Aorta (tissue), 5 donors: ENCODE data around the gene GPATCH3. TPM values are rescaled to one million over a fixed set of nuclear protein-coding genes. Genes with fewer than 3 reads are reported as not detected.

Experiments used
- ATAC-seq: fragments of 200-7000 bp; cut with Tn5 transposase; one replicate; pipeline ENCODE4 v1.9.1; 2022; ENCODE audit warnings: moderate library complexity; ENCODE audit not compliant: low FRiP score
- DNase-seq, 2 donors: peaks; one replicate each; pipeline ENCODE4 v3.0.0-alpha.2; 2020
- H3K27ac ChIP-seq, 2 donors: one replicate each; pipeline ENCODE4 v1.5.1; 2013; ENCODE audit warnings: low read length in 2 of 2, mild to moderate bottlenecking in 2 of 2, moderate library complexity in 2 of 2, control low read depth in 1 of 2, inconsistent platforms in 1 of 2, low read depth in 1 of 2
- H3K27me3 ChIP-seq, 2 donors: one replicate each; pipeline ENCODE4 v1.6.1; 2013; ENCODE audit warnings: control low read depth in 1 of 2, low read length in 1 of 2, mild to moderate bottlenecking in 1 of 2, moderate library complexity in 1 of 2; ENCODE audit not compliant: insufficient read depth in 2 of 2, control insufficient read depth in 1 of 2
- H3K36me3 ChIP-seq, 2 donors: one replicate each; pipeline ENCODE4 v1.6.1; 2013; ENCODE audit warnings: control low read depth in 1 of 2, low read length in 1 of 2, mild to moderate bottlenecking in 1 of 2; ENCODE audit not compliant: insufficient read depth in 2 of 2, control insufficient read depth in 1 of 2
- H3K4me1 ChIP-seq, 2 donors: one replicate each; pipeline ENCODE4 v1.6.1; 2013; ENCODE audit warnings: low read length in 2 of 2, control low read depth in 1 of 2, mild to moderate bottlenecking in 1 of 2, moderate library complexity in 1 of 2; ENCODE audit not compliant: insufficient read depth in 2 of 2, control insufficient read depth in 1 of 2
- H3K4me3 ChIP-seq, 2 donors: one replicate each; pipeline ENCODE4 v1.5.1; 2013; ENCODE audit warnings: low read length in 2 of 2, control low read depth in 1 of 2, mild to moderate bottlenecking in 1 of 2
- H3K9me3 ChIP-seq: one replicate; pipeline ENCODE4 v1.6.1; 2013; ENCODE audit warnings: mild to moderate bottlenecking, low read length; ENCODE audit not compliant: control insufficient read depth
- WGBS, 2 donors: extraction: QIAGEN DNeasy Blood & Tissue Kit; methylation state at CpG; one replicate each; pipeline ENCODE4 v1.1.7; 2013; 5-methylcytosine and 5-hydroxymethylcytosine counted together
- intact Hi-C, 2 donors: fragments of 100-400 bp; cut with DNase I; formaldehyde crosslinking; loops; one replicate each; pipeline versions ENCODE4 v1.14.2 to v1.15.0; 2022
- polyA plus RNA-seq, 2 donors: library from polyadenylated mRNA; stranded (reverse); fragments of 200-250 nt; gene quantifications; one replicate each; pipeline ENCODE4 v1.2.3, GENCODE V29; 2013
- total RNA-seq, 2 donors: library from RNA; stranded (reverse); fragmentation: NEBNext Ultra II Directional; extraction: Animal tissue kit (Norgen Biotek cat#: 25700); gene quantifications; one replicate each; pipeline ENCODE4 v1.2.1, GENCODE V29; 2021
- donor health status: healthy with polysubstance abuse.
- donor health status: Bipolar disorder and iron deficiency.
- donor health status: DM: no; HTN: no; CAD: no.
- donor health status: DM: no; HTN: no; CAD: no.
- donor health status: DM: yes; HTN: yes; CAD: no.

GPATCH3 gene
- total and polyA plus RNA-seq, 4 donors = 7.5 to 16.4 (median 11.2) TPM

- Histone ChIP-seq H3K27ac (peak overlapping the region in 1 of 2 donors; percentile 15), H3K9me3 (no peaks in the 10 kb centered on the region), H3K4me1 (peaks cover 0 to 5% of the 10 kb centered on the region in 2 donors), H3K27me3 (no peaks in the 10 kb centered on the region), H3K4me3 (peak overlapping the region in 1 of 2 donors; percentile 21), H3K36me3 (no peaks in the 10 kb centered on the region)
- WGBS, 2 donors = 9 to 10% methylated on average over 7 of the region's 7 CpGs
- ATAC-seq (peak; percentile 67), DNase-seq (no peak)
- intact Hi-C loops = no loop called here
Observed at GRCh38 chr1:26921126-26921539, 20.9 kb upstream of the GPATCH3 start.

GRCh38 chr1:26915204-26915842 is 15.1 kb upstream of the GPATCH3 start:
- H3K27me3 ChIP-seq = no peaks in the 10 kb centered on the region
- no peaks in the 10 kb centered on the region for H3K9me3 ChIP-seq
- no peaks in the 10 kb centered on the region for H3K4me1 ChIP-seq
- no peak overlapping the region for H3K27ac ChIP-seq
- no peak for DNase-seq
- intact Hi-C loops = no loop called here
- no peak for ATAC-seq
- 49 to 52% methylated on average over 5 of the region's 5 CpGs for WGBS, 2 donors
- no peak overlapping the region for H3K4me3 ChIP-seq
- H3K36me3 ChIP-seq = no peaks in the 10 kb centered on the region

GRCh38 chr1:26913754-26914619 is 13.7 kb upstream of the GPATCH3 start, which contains the start of gene NR0B2:
TSS of gene NR0B2 (minus strand) at chr1:26913975. CDS start at chr1:26913940, 35 bp downstream.
- Histone ChIP-seq H3K9me3 (no peaks in the 10 kb centered on the region), H3K27me3 (no peaks in the 10 kb centered on the region), H3K4me1 (no peaks in the 10 kb centered on the region), H3K36me3 (no peaks in the 10 kb centered on the region), H3K27ac (no peak within 1 kb of the TSS), H3K4me3 (no peak within 1 kb of the TSS)
- 65% methylated on average over 16 of the region's 16 CpGs for WGBS, 2 donors
- no peak for ATAC-seq
- no peak for DNase-seq
- intact Hi-C loops = no loop called here

- no peak for ATAC-seq
- H3K4me1 ChIP-seq = no peaks in the 10 kb centered on the region
- intact Hi-C loops = no loop called here
- DNase-seq = no peak
- H3K9me3 ChIP-seq = no peaks in the 10 kb centered on the region
- WGBS, 2 donors = 76 to 77% methylated on average over 5 of the region's 5 CpGs
- H3K27ac ChIP-seq = no peak overlapping the region
- no peaks in the 10 kb centered on the region for H3K36me3 ChIP-seq
- no peaks in the 10 kb centered on the region for H3K27me3 ChIP-seq
- no peak overlapping the region for H3K4me3 ChIP-seq
Observed at GRCh38 chr1:26913389-26913753, 13.1 kb upstream of the GPATCH3 start.

- Histone ChIP-seq H3K27ac (no peak overlapping the region), H3K4me1 (no peaks in the 10 kb centered on the region), H3K27me3 (no peaks in the 10 kb centered on the region), H3K4me3 (no peak overlapping the region), H3K36me3 (no peaks in the 10 kb centered on the region), H3K9me3 (no peaks in the 10 kb centered on the region)
- ATAC-seq = no peak
- intact Hi-C loops = no loop called here
- WGBS, 2 donors = 42 to 66% methylated on average over 2 of the region's 2 CpGs
- DNase-seq = no peak
Observed at GRCh38 chr1:26912147-26912490, 11.9 kb upstream of the GPATCH3 start.

GRCh38 chr1:26911399-26912146 is 11.3 kb upstream of the GPATCH3 start:
- DNase-seq (no peak), ATAC-seq (no peak)
- H3K4me3 ChIP-seq = no peak overlapping the region
- H3K9me3 ChIP-seq = no peaks in the 10 kb centered on the region
- no peaks in the 10 kb centered on the region for H3K36me3 ChIP-seq
- intact Hi-C loops = no loop called here
- H3K27ac ChIP-seq = no peak overlapping the region
- 84 to 90% methylated on average over 8 of the region's 8 CpGs for WGBS, 2 donors
- H3K4me1 ChIP-seq = no peaks in the 10 kb centered on the region
- no peaks in the 10 kb centered on the region for H3K27me3 ChIP-seq

- intact Hi-C loops = no loop called here
- DNase-seq (no peak), ATAC-seq (no peak)
- no peaks in the 10 kb centered on the region for H3K4me1 ChIP-seq
- H3K27me3 ChIP-seq = no peaks in the 10 kb centered on the region
- 77 to 80% methylated on average over 4 of the region's 4 CpGs for WGBS, 2 donors
- H3K9me3 ChIP-seq = no peaks in the 10 kb centered on the region
- no peaks in the 10 kb centered on the region for H3K36me3 ChIP-seq
- no peak overlapping the region for H3K4me3 ChIP-seq
- no peak overlapping the region for H3K27ac ChIP-seq
Observed at GRCh38 chr1:26910343-26911160, 10.3 kb upstream of the GPATCH3 start.

GRCh38 chr1:26909951-26910342 is 9.7 kb upstream of the GPATCH3 start:
- intact Hi-C loops = no loop called here
- ATAC-seq (no peak), DNase-seq (no peak)
- no peak overlapping the region for H3K27ac ChIP-seq
- no peak overlapping the region for H3K4me3 ChIP-seq
- H3K36me3 ChIP-seq = no peaks in the 10 kb centered on the region
- H3K9me3 ChIP-seq = no peaks in the 10 kb centered on the region
- H3K27me3 ChIP-seq = no peaks in the 10 kb centered on the region
- 56 to 82% methylated on average over 3 of the region's 3 CpGs for WGBS, 2 donors
- H3K4me1 ChIP-seq = no peaks in the 10 kb centered on the region
